Activated naive CD8-positive, alpha-beta T cell (primary cell): ENCODE measurements around the gene TCOF1.

ENCODE experiments used
- H3K27ac Mint-ChIP-seq: one replicate; pipeline ENCODE4 v1.8.0; 2021; ENCODE audit warnings: mixed read lengths
- H3K27me3 Mint-ChIP-seq: one replicate; pipeline ENCODE4 v1.8.0; 2021; ENCODE audit warnings: mixed read lengths
- H3K36me3 Mint-ChIP-seq: one replicate; pipeline ENCODE4 v1.8.0; 2021; ENCODE audit warnings: mixed read lengths
- H3K4me1 Mint-ChIP-seq: one replicate; pipeline ENCODE4 v1.8.0; 2021; ENCODE audit warnings: low read depth, mixed read lengths
- H3K4me3 Mint-ChIP-seq: one replicate; pipeline ENCODE4 v1.8.0; 2021; ENCODE audit warnings: mild to moderate bottlenecking, mixed read lengths
- H3K9me3 Mint-ChIP-seq: one replicate; pipeline ENCODE4 v1.8.0; 2021; ENCODE audit warnings: low read depth, mixed read lengths

Gene TCOF1

GRCh38 chr5:150446088-150446487 is 88.6 kb downstream of the TCOF1 start:
- Mint-ChIP-seq H3K9me3 (no peaks in the 10 kb centered on the region), H3K4me1 (peaks cover 39% of the 10 kb centered on the region), H3K36me3 (peaks cover 25% of the 10 kb centered on the region), H3K27ac (peak overlapping the region; percentile 100), H3K4me3 (peak overlapping the region; percentile 99), H3K27me3 (no peaks in the 10 kb centered on the region)

GRCh38 chr5:150446583-150446982 is 89.1 kb downstream of the TCOF1 start:
- Mint-ChIP-seq H3K4me3 (peak overlapping the region; percentile 99), H3K4me1 (peaks cover 39% of the 10 kb centered on the region), H3K27me3 (no peaks in the 10 kb centered on the region), H3K9me3 (no peaks in the 10 kb centered on the region), H3K27ac (peak overlapping the region; percentile 100), H3K36me3 (peaks cover 25% of the 10 kb centered on the region)

GRCh38 chr5:150447188-150447587 is 89.7 kb downstream of the TCOF1 start:
- peaks cover 25% of the 10 kb centered on the region for H3K36me3 Mint-ChIP-seq
- no peaks in the 10 kb centered on the region for H3K27me3 Mint-ChIP-seq
- H3K4me1 Mint-ChIP-seq, result peaks cover 39% of the 10 kb centered on the region
- H3K27ac Mint-ChIP-seq, result peak overlapping the region; percentile 100
- H3K4me3 Mint-ChIP-seq, result peak overlapping the region; percentile 99
- H3K9me3 Mint-ChIP-seq, result no peaks in the 10 kb centered on the region

GRCh38 chr5:150448334-150448733 is 90.8 kb downstream of the TCOF1 start:
- no peaks in the 10 kb centered on the region for H3K9me3 Mint-ChIP-seq
- H3K4me3 Mint-ChIP-seq, result peak overlapping the region; percentile 99
- H3K4me1 Mint-ChIP-seq, result peaks cover 39% of the 10 kb centered on the region
- H3K27ac Mint-ChIP-seq, result peak overlapping the region; percentile 100
- no peaks in the 10 kb centered on the region for H3K27me3 Mint-ChIP-seq
- H3K36me3 Mint-ChIP-seq, result peaks cover 25% of the 10 kb centered on the region

- peak overlapping the region; percentile 99 for H3K4me3 Mint-ChIP-seq
- H3K36me3 Mint-ChIP-seq, result peaks cover 25% of the 10 kb centered on the region
- no peaks in the 10 kb centered on the region for H3K27me3 Mint-ChIP-seq
- H3K27ac Mint-ChIP-seq, result peak overlapping the region; percentile 100
- H3K4me1 Mint-ChIP-seq, result peaks cover 39% of the 10 kb centered on the region
- no peaks in the 10 kb centered on the region for H3K9me3 Mint-ChIP-seq
These were observed 91.5 kb downstream of the TCOF1 start for GRCh38 chr5:150448952-150449516.
